Liver (tissue), 9 donors: ENCODE data around the gene NTF4. TPM values are rescaled to one million over a fixed set of nuclear protein-coding genes. Genes with fewer than 3 reads are reported as not detected.

Experiments used
- DNase-seq: peaks from one replicate; pipeline ENCODE4 v3.0.0-alpha.2; 2017; ENCODE audit warnings: low spot score
- H3K27ac ChIP-seq, 2 donors: one replicate each; pipeline ENCODE4 v1.7.0; 2013; ENCODE audit warnings: inconsistent platforms in 2 of 2, low read length in 2 of 2, control low read depth in 1 of 2, low read depth in 1 of 2, mild to moderate bottlenecking in 1 of 2
- H3K27me3 ChIP-seq, 4 donors: one replicate each; pipeline versions ENCODE4 v1.6.1 to v1.7.0; 2013; ENCODE audit warnings: low read length in 3 of 4, inconsistent platforms in 1 of 4, mild to moderate bottlenecking in 1 of 4, moderate library complexity in 1 of 4; ENCODE audit not compliant: control insufficient read depth in 4 of 4, insufficient read depth in 4 of 4
- H3K36me3 ChIP-seq, 4 donors: one replicate each; pipeline versions ENCODE4 v1.6.1 to v1.7.0; 2013; ENCODE audit warnings: low read length in 3 of 4, mild to moderate bottlenecking in 3 of 4, low read depth in 1 of 4, moderate library complexity in 1 of 4; ENCODE audit not compliant: control insufficient read depth in 4 of 4, insufficient read depth in 3 of 4
- H3K4me1 ChIP-seq, 4 donors: one replicate each; pipeline versions ENCODE4 v1.6.1 to v1.7.0; 2013; ENCODE audit warnings: low read length in 3 of 4, mild to moderate bottlenecking in 3 of 4, moderate library complexity in 1 of 4; ENCODE audit not compliant: control insufficient read depth in 4 of 4, insufficient read depth in 4 of 4
- H3K4me3 ChIP-seq, 3 donors: one replicate each; pipeline versions ENCODE4 v1.6.1 to v1.7.0; 2013; ENCODE audit warnings: low read length in 3 of 3, control low read depth in 1 of 3, low read depth in 1 of 3, mild to moderate bottlenecking in 1 of 3
- H3K9ac ChIP-seq, 2 donors: one replicate each; pipeline ENCODE4 v1.7.0; 2013; ENCODE audit warnings: low read length in 2 of 2, mild to moderate bottlenecking in 2 of 2, moderate library complexity in 2 of 2, control low read depth in 1 of 2, low read depth in 1 of 2
- H3K9me3 ChIP-seq, 4 donors: one replicate each; pipeline versions ENCODE4 v1.6.1 to v1.7.0; 2013; ENCODE audit warnings: low read length in 3 of 4; ENCODE audit not compliant: control insufficient read depth in 4 of 4
- CTCF ChIP-seq: fragments of 150-350 bp; IDR thresholded peaks from 2 replicates; pipeline ENCODE4 v1.5.1; 2017; ENCODE audit warnings: improper control_type of control experiment, low read depth, low read length; ENCODE audit not compliant: missing input control
- EGR1 ChIP-seq, 2 donors: IDR thresholded peaks; 2 replicates each; pipeline ENCODE4 v1.6.1; 2016 to 2018; ENCODE audit warnings: antibody characterized with exemption in 2 of 2, low read depth in 2 of 2
- FOXA1 ChIP-seq: IDR thresholded peaks from 2 replicates; pipeline ENCODE4 v1.6.1; 2016; ENCODE audit warnings: antibody characterized with exemption
- FOXA2 ChIP-seq: IDR thresholded peaks from 2 replicates; pipeline ENCODE4 v1.6.1; 2016; ENCODE audit warnings: antibody characterized with exemption
- GABPA ChIP-seq, 2 donors: IDR thresholded peaks in 1 of 2; conservative IDR thresholded peaks in 1 of 2; 2 replicates each; pipeline ENCODE4 v1.6.1; 2016; ENCODE audit warnings: antibody characterized with exemption in 2 of 2, mild to moderate bottlenecking in 1 of 2, moderate library complexity in 1 of 2
- HNF4A ChIP-seq, 2 donors: conservative IDR thresholded peaks; 2 replicates each; pipeline ENCODE4 v1.6.1; 2016; ENCODE audit warnings: antibody characterized with exemption in 2 of 2, mild to moderate bottlenecking in 2 of 2
- HNF4G ChIP-seq: IDR thresholded peaks from 2 replicates; pipeline ENCODE4 v1.6.1; 2016; ENCODE audit warnings: antibody characterized with exemption
- JUND ChIP-seq, 2 donors: IDR thresholded peaks; 2 replicates each; pipeline ENCODE4 v1.6.1; 2016; ENCODE audit warnings: antibody characterized with exemption in 2 of 2
- NR2F2 ChIP-seq: IDR thresholded peaks from 2 replicates; pipeline ENCODE4 v1.6.1; 2016; ENCODE audit warnings: antibody characterized with exemption
- RAD21 ChIP-seq, 2 donors: IDR thresholded peaks; 2 replicates each; pipeline ENCODE4 v1.6.1; 2016; ENCODE audit warnings: antibody characterized with exemption in 2 of 2, mild to moderate bottlenecking in 2 of 2
- REST ChIP-seq: IDR thresholded peaks from 2 replicates; pipeline ENCODE4 v1.6.1; 2016; ENCODE audit warnings: antibody characterized with exemption, mild to moderate bottlenecking
- RXRA ChIP-seq, 2 donors: IDR thresholded peaks; 2 replicates each; pipeline ENCODE4 v1.6.1; 2017 to 2018; ENCODE audit warnings: antibody characterized with exemption in 2 of 2, mild to moderate bottlenecking in 1 of 2
- SP1 ChIP-seq: IDR thresholded peaks from 2 replicates; pipeline ENCODE4 v1.6.1; 2018; ENCODE audit warnings: antibody characterized with exemption, mild to moderate bottlenecking
- TAF1 ChIP-seq: conservative IDR thresholded peaks from 2 replicates; pipeline ENCODE4 v1.6.1; 2016; ENCODE audit warnings: antibody characterized with exemption, mild to moderate bottlenecking
- YY1 ChIP-seq: IDR thresholded peaks from 2 replicates; pipeline ENCODE4 v1.6.1; 2016; ENCODE audit warnings: antibody characterized with exemption, mild to moderate bottlenecking
- ZBTB33 ChIP-seq: IDR thresholded peaks from 2 replicates; pipeline ENCODE4 v1.6.1; 2016; ENCODE audit warnings: antibody characterized with exemption
- WGBS: extraction: QIAGEN DNeasy Blood & Tissue Kit; methylation state at CpG from one replicate; pipeline ENCODE4 v1.1.7; 2013; 5-methylcytosine and 5-hydroxymethylcytosine counted together
- polyA plus RNA-seq, 2 donors: library from polyadenylated mRNA; stranded (reverse) in 1 of 2; unstranded in 1 of 2; fragments of 200-250 nt in 1 of 2; fragments of >200 nt in 1 of 2; fragmentation: Nextera tagmentation in 1 of 2; extraction: Ambion mirVana in 1 of 2; gene quantifications; one replicate each; pipeline versions ENCODE4 v1.2.1 to v1.2.3, GENCODE V29; 2013 to 2015
- total RNA-seq, 2 donors: library from RNA; depleted of rRNA; stranded (reverse); fragments of >200 nt; gene quantifications; one replicate each; pipeline ENCODE4 v1.2.3, GENCODE V29; 2014
- TF ChIP-seq, protein P1 (sequence below): IDR thresholded peaks from 2 replicates; pipeline ENCODE4 v1.6.1; 2016; ENCODE audit warnings: antibody characterized with exemption
- TF ChIP-seq, protein P2 (sequence below): IDR thresholded peaks from 2 replicates; pipeline ENCODE4 v1.6.1; 2016; ENCODE audit warnings: antibody characterized with exemption
- donor health status: healthy.
- donor health status: healthy.
- donor health status: healthy.
- donor health status: healthy.
- donor health status: healthy.

NTF4 gene
- total and polyA plus RNA-seq, 4 donors, result not detected

- Histone ChIP-seq H3K9ac (no peak overlapping the region), H3K27me3 (peaks cover 3 to 8% (median 3%) of the 10 kb centered on the region in 4 donors), H3K9me3 (no peaks in the 10 kb centered on the region), H3K36me3 (no peaks in the 10 kb centered on the region), H3K27ac (no peak overlapping the region), H3K4me1 (peaks cover 0 to 4% (median 1%) of the 10 kb centered on the region in 4 donors), H3K4me3 (no peak overlapping the region)
- DNase-seq, result no peak
- WGBS, result 95% methylated on average over 21 of the region's 21 CpGs
- TF ChIP-seq NR2F2, result no peak
- TF ChIP-seq REST, result no peak
- no peak for TF ChIP-seq CTCF
- no peak for TF ChIP-seq FOXA2
- no peak for TF ChIP-seq TAF1
- no peak for TF ChIP-seq RXRA (IDR thresholded peaks at IDR 0.05)
- TF ChIP-seq ZBTB33, result no peak
- TF ChIP-seq FOXA1, result no peak
- TF ChIP-seq EGR1 (IDR thresholded peaks at IDR 0.05; ENCODE audit: low read depth in 2 of 2), result no peak
- TF ChIP-seq HNF4A (conservative IDR thresholded peaks at IDR 0.05), result no peak
- TF ChIP-seq HNF4G, result no peak
- TF ChIP-seq SP1, result no peak
- no peak for TF ChIP-seq RAD21 (IDR thresholded peaks at IDR 0.05)
- TF ChIP-seq GABPA (IDR thresholded peaks at IDR 0.05 in 1 of 2, conservative IDR thresholded peaks at IDR 0.05 in 1 of 2), result no peak
- TF ChIP-seq, protein P1, sequence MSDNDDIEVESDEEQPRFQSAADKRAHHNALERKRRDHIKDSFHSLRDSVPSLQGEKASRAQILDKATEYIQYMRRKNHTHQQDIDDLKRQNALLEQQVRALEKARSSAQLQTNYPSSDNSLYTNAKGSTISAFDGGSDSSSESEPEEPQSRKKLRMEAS, result no peak
- no peak for TF ChIP-seq YY1
Observed at GRCh38 chr19:49070416-49070815, 5.8 kb upstream of the NTF4 start.

- Histone ChIP-seq H3K27ac (no peak overlapping the region), H3K9me3 (no peaks in the 10 kb centered on the region), H3K27me3 (peaks cover 3 to 8% (median 3%) of the 10 kb centered on the region in 4 donors), H3K36me3 (no peaks in the 10 kb centered on the region), H3K4me3 (no peak overlapping the region), H3K4me1 (no peaks in the 10 kb centered on the region), H3K9ac (no peak overlapping the region)
- 93% methylated on average over 9 of the region's 9 CpGs for WGBS
- DNase-seq, result no peak
- no peak for TF ChIP-seq RAD21 (IDR thresholded peaks at IDR 0.05)
- no peak for TF ChIP-seq GABPA (IDR thresholded peaks at IDR 0.05 in 1 of 2, conservative IDR thresholded peaks at IDR 0.05 in 1 of 2)
- TF ChIP-seq HNF4A (conservative IDR thresholded peaks at IDR 0.05), result no peak
- TF ChIP-seq TAF1, result no peak
- TF ChIP-seq FOXA1, result no peak
- TF ChIP-seq HNF4G, result no peak
- no peak for TF ChIP-seq YY1
- no peak for TF ChIP-seq EGR1 (IDR thresholded peaks at IDR 0.05; ENCODE audit: low read depth in 2 of 2)
- TF ChIP-seq RXRA (IDR thresholded peaks at IDR 0.05), result no peak
- TF ChIP-seq REST, result no peak
- TF ChIP-seq, protein P2, sequence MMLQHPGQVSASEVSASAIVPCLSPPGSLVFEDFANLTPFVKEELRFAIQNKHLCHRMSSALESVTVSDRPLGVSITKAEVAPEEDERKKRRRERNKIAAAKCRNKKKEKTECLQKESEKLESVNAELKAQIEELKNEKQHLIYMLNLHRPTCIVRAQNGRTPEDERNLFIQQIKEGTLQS, result no peak
- TF ChIP-seq SP1, result no peak
- TF ChIP-seq JUND (IDR thresholded peaks at IDR 0.05), result no peak
- no peak for TF ChIP-seq CTCF
Observed at GRCh38 chr19:49069026-49069425, 4.4 kb upstream of the NTF4 start.
